Left colon (tissue), 2 donors: Measurements from ENCODE around the gene SP6. TPM values are rescaled to one million over a fixed set of nuclear protein-coding genes. Genes with fewer than 3 reads are reported as not detected.

Source experiments
- ATAC-seq: fragments of 200-7000 bp; cut with Tn5 transposase; one replicate; pipeline ENCODE4 v1.9.1; 2020; ENCODE audit warnings: mild to moderate bottlenecking, moderate library complexity
- DNase-seq, 2 donors: peaks; one replicate each; pipeline ENCODE4 v3.0.0-alpha.2; 2020
- intact Hi-C, 2 donors: fragments of 100-400 bp; cut with DNase I in 1 of 2; cut with micrococcal nuclease in 1 of 2; formaldehyde crosslinking; loops; one replicate each; pipeline versions ENCODE4 v1.11.2 to v1.14.0; 2022; cut with DNase I, micrococcal nuclease
- total RNA-seq, 2 donors: library from RNA; stranded (reverse); fragmentation: NEBNext Ultra II Directional; extraction: Animal tissue kit (Norgen Biotek cat#: 25700); gene quantifications; one replicate each; pipeline ENCODE4 v1.2.1, GENCODE V29; 2021
- donor health status: DM: no; HTN: no; CAD: no.
- donor health status: DM: yes; HTN: yes; CAD: no.

The SP6 gene
- total RNA-seq, 2 donors from 2014 or later = 4.4 to 20.5 TPM

GRCh38 chr17:47820033-47820789, 30.8 kb downstream of the SP6 start:
- DNase-seq (peak; percentile 74 to 88), ATAC-seq (peak; percentile 77)
- intact Hi-C loops = no loop called here

GRCh38 chr17:47819475-47819874, 31.5 kb downstream of the SP6 start:
- intact Hi-C loops = no loop called here
- ATAC-seq (no peak), DNase-seq (peak in 1 of 2 donors; percentile 23)

- ATAC-seq (no peak), DNase-seq (peak in 1 of 2 donors; percentile 23)
- intact Hi-C loops = no loop called here
Observed at GRCh38 chr17:47818002-47818695, 32.8 kb downstream of the SP6 start.

- ATAC-seq (no peak), DNase-seq (no peak)
- intact Hi-C loops = no loop called here
Observed at GRCh38 chr17:47816947-47817346, 34.0 kb downstream of the SP6 start.

GRCh38 chr17:47816111-47816735, 34.7 kb downstream of the SP6 start:
- ATAC-seq (no peak), DNase-seq (no peak)
- intact Hi-C loops = no loop called here

GRCh38 chr17:47815106-47815918, 35.7 kb downstream of the SP6 start:
- DNase-seq (no peak), ATAC-seq (no peak)
- intact Hi-C loops = no loop called here

GRCh38 chr17:47813512-47814031, 37.4 kb downstream of the SP6 start:
- ATAC-seq (no peak), DNase-seq (no peak)

GRCh38 chr17:47813077-47813476, 37.9 kb downstream of the SP6 start:
- no peak for DNase-seq
- intact Hi-C loops = no loop called here
- no peak for ATAC-seq

More at GRCh38 chr17:47813512-47814031, 37.4 kb downstream of the SP6 start:
- intact Hi-C loops = no loop called here

GRCh38 chr17:47812146-47812920, 38.6 kb downstream of the SP6 start:
- no peak for DNase-seq
- intact Hi-C loops = no loop called here
- ATAC-seq = no peak

- intact Hi-C loops = no loop called here
- no peak for DNase-seq
Observed at GRCh38 chr17:47811709-47812108, 39.3 kb downstream of the SP6 start.

GRCh38 chr17:47810901-47811635, 39.9 kb downstream of the SP6 start:
- DNase-seq (peak in 1 of 2 donors; percentile 58), ATAC-seq (peak; percentile 46)
- intact Hi-C loops = no loop called here

More at GRCh38 chr17:47811709-47812108, 39.3 kb downstream of the SP6 start:
- no peak for ATAC-seq

GRCh38 chr17:47810200-47810821, 40.7 kb downstream of the SP6 start:
- intact Hi-C loops = no loop called here
- DNase-seq (peak; percentile 88 to 91), ATAC-seq (peak; percentile 84)

- DNase-seq = no peak
- intact Hi-C loops = no loop called here
Observed at GRCh38 chr17:47808830-47809480, 42.0 kb downstream of the SP6 start.

GRCh38 chr17:47808036-47808829, 42.7 kb downstream of the SP6 start:
- intact Hi-C loops = no loop called here
- ATAC-seq (no peak), DNase-seq (no peak)

More at GRCh38 chr17:47808830-47809480, 42.0 kb downstream of the SP6 start:
- ATAC-seq = no peak

GRCh38 chr17:47807421-47807820, 43.5 kb downstream of the SP6 start:
- ATAC-seq (no peak), DNase-seq (no peak)
- intact Hi-C loops = no loop called here

GRCh38 chr17:47806913-47807255, 44.1 kb downstream of the SP6 start:
- DNase-seq (no peak), ATAC-seq (no peak)
- intact Hi-C loops = no loop called here
